A673 (cell line): ENCODE measurements around the gene ADM5. TPM values are rescaled to one million over a fixed set of nuclear protein-coding genes. Genes with fewer than 3 reads are reported as not detected.

Experiments used
- BruUV-seq: library from RNA; stranded (reverse); fragments of 400-500 nt; replicated peaks from 2 replicates; lab custom pipeline; 2021; lab: Mats Ljungman, UMichigan
- CTCF ChIA-PET: fragments of 300-600 bp; sonication (Branson Sonifier 250); formaldehyde crosslinking; loops from one replicate; lab custom pipeline; 2022; ENCODE audit warnings: antibody characterized with exemption; lab: Charles Lee
- POLR2A ChIA-PET: fragments of 300-600 bp; sonication (Branson Sonifier 250); formaldehyde crosslinking; loops from one replicate; lab custom pipeline; 2022; ENCODE audit warnings: antibody characterized with exemption; ENCODE audit not compliant: low non-redundant PET; lab: Charles Lee
- DNase-seq: peaks from one replicate; pipeline ENCODE4 v3.0.0-alpha.2; 2015; ENCODE audit warnings: low spot score
- H3K27ac ChIP-seq: fragments of 200-600 bp; sonication (generic); 2 replicates; pipeline ENCODE4 v1.5.1; 2016; ENCODE audit warnings: mixed run types, low read depth, mild to moderate bottlenecking, mixed read lengths, antibody characterized with exemption, low read length; ENCODE audit not compliant: poor library complexity, severe bottlenecking
- H3K27me3 ChIP-seq: fragments of 200-600 bp; sonication (generic); replicated peaks from 2 replicates; pipeline ENCODE4 v1.6.1; 2017; ENCODE audit warnings: mixed run types, low read depth, mild to moderate bottlenecking, mixed read lengths, antibody characterized with exemption, low read length; ENCODE audit not compliant: insufficient read depth, poor library complexity
- H3K36me3 ChIP-seq: fragments of 200-600 bp; sonication (generic); 2 replicates; pipeline ENCODE4 v1.6.1; 2016; ENCODE audit warnings: mixed run types, mild to moderate bottlenecking, mixed read lengths, antibody characterized with exemption, low read length; ENCODE audit not compliant: insufficient read depth, poor library complexity, severe bottlenecking
- H3K4me1 ChIP-seq: fragments of 200-600 bp; sonication (generic); 2 replicates; pipeline ENCODE4 v1.6.1; 2017; ENCODE audit warnings: mixed run types, mild to moderate bottlenecking, mixed read lengths, antibody characterized with exemption, low read length; ENCODE audit not compliant: insufficient read depth, poor library complexity, severe bottlenecking
- H3K4me3 ChIP-seq: fragments of 200-600 bp; sonication (generic); 2 replicates; pipeline ENCODE4 v1.5.1; 2016; ENCODE audit warnings: low read depth, mixed run types, mild to moderate bottlenecking, mixed read lengths, low read length; ENCODE audit not compliant: poor library complexity, severe bottlenecking
- H3K9me3 ChIP-seq: fragments of 200-600 bp; sonication (generic); 2 replicates; pipeline ENCODE4 v1.6.1; 2016; ENCODE audit warnings: mixed run types, low read depth, mild to moderate bottlenecking, mixed read lengths, antibody characterized with exemption, low read length; ENCODE audit not compliant: poor library complexity, severe bottlenecking
- CTCF ChIP-seq: fragments of 300-800, 200-600 bp; sonication (generic); conservative IDR thresholded peaks from 2 replicates; pipeline ENCODE4 v1.5.1; 2017; ENCODE audit warnings: low read depth, mild to moderate bottlenecking, antibody characterized with exemption, low read length, moderate library complexity, mixed read lengths
- EZH2 ChIP-seq: fragments of 200-600 bp; sonication (generic); IDR thresholded peaks from 2 replicates; pipeline ENCODE4 v1.6.1; 2017; ENCODE audit warnings: borderline replicate concordance, low read depth, mild to moderate bottlenecking, mixed read lengths, antibody characterized with exemption, low read length; ENCODE audit not compliant: poor library complexity, severe bottlenecking
- intact Hi-C: fragments of 100-400 bp; cut with micrococcal nuclease; formaldehyde crosslinking; loops from one replicate; pipeline ENCODE4 v1.10.0; 2022; ENCODE audit not compliant: unreplicated experiment
- total RNA-seq: library from RNA; stranded (reverse); gene quantifications from 2 replicates; pipeline ENCODE4 v1.2.3, GENCODE V29; 2021

The ADM5 gene
- total RNA-seq, 1 experiment from 2014 or later: 4.3 TPM

GRCh38 chr19:49699364-49699763 is 10.0 kb downstream of the ADM5 start:
- intact Hi-C loops: no loop called here
- H3K4me1 ChIP-seq: no peaks in the 10 kb centered on the region
- BruUV-seq: no TSS peak
- ChIA-PET CTCF (no interaction called here), POLR2A (no interaction called here)
- H3K4me3 ChIP-seq: no peak overlapping the region
- H3K36me3 ChIP-seq: no peaks in the 10 kb centered on the region
- H3K9me3 ChIP-seq: no peaks in the 10 kb centered on the region
- no peak for TF ChIP-seq EZH2
- no peak for TF ChIP-seq CTCF
- no peaks in the 10 kb centered on the region for H3K27me3 ChIP-seq
- H3K27ac ChIP-seq: no peak overlapping the region
- DNase-seq: no peak

- Histone ChIP-seq H3K9me3 (no peaks in the 10 kb centered on the region), H3K36me3 (no peaks in the 10 kb centered on the region), H3K27me3 (no peaks in the 10 kb centered on the region), H3K4me1 (no peaks in the 10 kb centered on the region), H3K4me3 (no peak overlapping the region), H3K27ac (no peak overlapping the region)
- no peak for DNase-seq
- intact Hi-C loops: no loop called here
- POLR2A ChIA-PET: interaction anchor here (0.6 to 0.7 kb wide), 2 partner anchors 22 to 125 kb away, joined by 4 to 8 read pairs; no protein-coding TSS in a partner anchor
- no peak for TF ChIP-seq EZH2
- TF ChIP-seq CTCF: no peak
- CTCF ChIA-PET: no interaction called here
- BruUV-seq: no TSS peak
These were observed 11.2 kb downstream of the ADM5 start for GRCh38 chr19:49700563-49700962.

- ChIA-PET CTCF (no interaction called here), POLR2A (no interaction called here)
- H3K27ac ChIP-seq: no peak overlapping the region
- no peaks in the 10 kb centered on the region for H3K36me3 ChIP-seq
- H3K4me3 ChIP-seq: no peak overlapping the region
- no peaks in the 10 kb centered on the region for H3K9me3 ChIP-seq
- no TSS peak for BruUV-seq
- TF ChIP-seq EZH2: no peak
- DNase-seq: no peak
- H3K4me1 ChIP-seq: no peaks in the 10 kb centered on the region
- intact Hi-C loops: no loop called here
- H3K27me3 ChIP-seq: no peaks in the 10 kb centered on the region
These were observed 11.9 kb downstream of the ADM5 start for GRCh38 chr19:49701271-49701786.
